ENCODE data around the gene RXRA. TPM values are rescaled to one million over a fixed set of nuclear protein-coding genes. Genes with fewer than 3 reads are reported as not detected.

Gene RXRA
- total RNA-seq, 1 experiment from 2014 or later = 29.9 TPM

DNA sequence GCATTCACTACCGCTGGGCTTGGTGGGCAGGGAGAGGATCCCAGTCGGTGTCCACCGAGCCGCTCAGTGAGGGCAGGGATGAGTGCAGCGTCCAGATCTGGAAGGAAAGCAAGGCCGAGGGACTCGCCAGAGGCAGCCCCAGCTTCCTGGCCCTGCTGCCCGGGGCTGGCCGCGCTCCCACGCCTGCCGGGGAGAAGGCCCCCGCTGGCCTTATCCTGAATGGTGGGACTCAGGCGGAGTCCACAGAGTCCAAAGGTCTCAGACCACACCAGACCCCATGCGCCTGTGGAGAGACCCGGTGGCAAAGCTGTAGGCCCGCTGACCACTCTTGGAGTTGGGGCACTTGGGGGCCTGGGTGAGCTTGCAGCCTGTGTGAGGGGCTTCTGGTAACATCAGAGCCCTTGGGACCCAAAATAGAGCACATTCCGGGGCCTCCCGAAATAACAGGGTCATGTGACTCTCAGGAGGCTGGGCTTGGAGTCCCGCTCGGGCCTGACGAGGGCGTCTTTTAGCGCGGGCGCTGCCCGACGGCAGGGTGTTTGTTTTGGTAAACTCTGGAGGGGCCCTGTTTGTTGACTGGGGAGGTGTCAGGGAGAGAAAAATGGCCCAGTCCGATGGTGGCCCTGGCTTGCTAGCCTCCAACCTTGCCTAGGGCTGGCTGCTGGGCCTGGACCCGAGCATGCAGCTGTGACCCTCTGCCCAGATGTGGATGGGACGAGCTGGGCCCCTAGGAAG, 2.8 kb downstream of the RXRA start:
- H3K27me3 Mint-ChIP-seq (ENCODE audit: low read depth) = peaks cover 4% of the 10 kb centered on the region
- Histone ChIP-seq H3K27ac (ENCODE audit: insufficient read length, low read depth, low read length) (no peak overlapping the region), H4K91ac (ENCODE audit: insufficient read length, low read depth, low read length) (no peak overlapping the region), H3K18ac (ENCODE audit: insufficient read length, low read depth, low read length) (no peak overlapping the region), H2BK15ac (ENCODE audit: low read depth, low read length) (no peak overlapping the region), H3K4ac (ENCODE audit: low read depth, low read length) (no peak overlapping the region), H3K27me3 (ENCODE audit: insufficient read depth, low read length) (no peaks in the 10 kb centered on the region), H3K9ac (ENCODE audit: extremely low read depth, insufficient read length, low read length) (no peak overlapping the region), H2BK12ac (ENCODE audit: insufficient read length, low read depth, low read length) (no peak overlapping the region), H3K4me1 (ENCODE audit: insufficient read depth, low read length) (no peaks in the 10 kb centered on the region), H3K23ac (ENCODE audit: insufficient read length, low read depth, low read length) (no peak overlapping the region), H2BK20ac (ENCODE audit: low read depth, low read length, poor library complexity, severe bottlenecking) (no peak overlapping the region), H3K23me2 (ENCODE audit: insufficient read length, low read depth, low read length, poor library complexity, severe bottlenecking) (peaks cover 7% of the 10 kb centered on the region), H3K79me2 (ENCODE audit: insufficient read depth, low read length) (peaks cover 4% of the 10 kb centered on the region; the same call in 1 of the 2 replicates), H2AK5ac (ENCODE audit: insufficient read length, low read length) (no peak overlapping the region), H3T11ph (ENCODE audit: low read length) (no peak overlapping the region), H3K79me1 (ENCODE audit: insufficient read depth, low read depth, low read length, poor library complexity, severe bottlenecking) (peaks cover 3% of the 10 kb centered on the region), H2AFZ (ENCODE audit: low read length) (no peak overlapping the region), H3K9me3 (ENCODE audit: control insufficient read depth, low read depth, low read length) (no peaks in the 10 kb centered on the region), H3K56ac (ENCODE audit: insufficient read length, low read depth, low read length) (no peak overlapping the region), H3K4me2 (ENCODE audit: insufficient read depth, insufficient read length, low read length) (no peak overlapping the region), H4K5ac (ENCODE audit: insufficient read length, low read depth, low read length) (no peak overlapping the region), H2BK120ac (ENCODE audit: low read depth, low read length, poor library complexity, severe bottlenecking) (no peak overlapping the region), H2BK5ac (ENCODE audit: insufficient read length, low read length) (no peak overlapping the region), H4K20me1 (ENCODE audit: control insufficient read depth, insufficient read depth, insufficient read length) (no peaks in the 10 kb centered on the region), H4K8ac (replicated peaks; ENCODE audit: insufficient read length, low read depth, low read length) (no peak overlapping the region), H3K14ac (ENCODE audit: insufficient read depth, low read length) (peak overlapping the region; percentile 41; the same call in 1 of the 2 replicates)
- H3K4me1 Mint-ChIP-seq = peaks cover 28 to 49% of the 10 kb centered on the region in 2 experiments
- TF ChIP-seq, protein P1, sequence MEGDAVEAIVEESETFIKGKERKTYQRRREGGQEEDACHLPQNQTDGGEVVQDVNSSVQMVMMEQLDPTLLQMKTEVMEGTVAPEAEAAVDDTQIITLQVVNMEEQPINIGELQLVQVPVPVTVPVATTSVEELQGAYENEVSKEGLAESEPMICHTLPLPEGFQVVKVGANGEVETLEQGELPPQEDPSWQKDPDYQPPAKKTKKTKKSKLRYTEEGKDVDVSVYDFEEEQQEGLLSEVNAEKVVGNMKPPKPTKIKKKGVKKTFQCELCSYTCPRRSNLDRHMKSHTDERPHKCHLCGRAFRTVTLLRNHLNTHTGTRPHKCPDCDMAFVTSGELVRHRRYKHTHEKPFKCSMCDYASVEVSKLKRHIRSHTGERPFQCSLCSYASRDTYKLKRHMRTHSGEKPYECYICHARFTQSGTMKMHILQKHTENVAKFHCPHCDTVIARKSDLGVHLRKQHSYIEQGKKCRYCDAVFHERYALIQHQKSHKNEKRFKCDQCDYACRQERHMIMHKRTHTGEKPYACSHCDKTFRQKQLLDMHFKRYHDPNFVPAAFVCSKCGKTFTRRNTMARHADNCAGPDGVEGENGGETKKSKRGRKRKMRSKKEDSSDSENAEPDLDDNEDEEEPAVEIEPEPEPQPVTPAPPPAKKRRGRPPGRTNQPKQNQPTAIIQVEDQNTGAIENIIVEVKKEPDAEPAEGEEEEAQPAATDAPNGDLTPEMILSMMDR (conservative IDR thresholded peaks at IDR 0.05) = no peak
- no peaks in the 10 kb centered on the region for H3K9me3 Mint-ChIP-seq
- H3K36me3 Mint-ChIP-seq (ENCODE audit: insufficient read depth in 1 of 3, low read depth in 3 of 3) = no peaks in the 10 kb centered on the region
- peak overlapping the region; percentile 70 to 87 (median 86); a peak in 4 of 7 replicates for H3K27ac Mint-ChIP-seq
- WGBS (ENCODE audit: extremely low coverage, insufficient read length, low lambda C conversion rate) = no CpG with 5 or more reads among the region's 31 CpGs
- no peak for DNase-seq
- H3K4me3 Mint-ChIP-seq = no peak overlapping the region
